PC-3 (cell line): ENCODE data around the gene ITGAV. TPM values are rescaled to one million over a fixed set of nuclear protein-coding genes. Genes with fewer than 3 reads are reported as not detected.

Experiments
- ATAC-seq: fragments of 200-7000 bp; cut with Tn5 transposase; 2 replicates; pipeline ENCODE4 v1.9.1; 2020; ENCODE audit warnings: mild to moderate bottlenecking, moderate library complexity
- BruUV-seq: library from RNA; stranded (reverse); fragments of 400-500 nt; replicated peaks from 2 replicates; lab custom pipeline; 2021; lab: Mats Ljungman, UMichigan
- CTCF ChIA-PET: fragments of 300-600 bp; sonication (Branson Sonifier 250); formaldehyde crosslinking; loops from one replicate; lab custom pipeline; 2022; ENCODE audit warnings: antibody characterized with exemption; lab: Charles Lee
- POLR2A ChIA-PET: fragments of 300-600 bp; sonication (Branson Sonifier 250); formaldehyde crosslinking; loops from one replicate; lab custom pipeline; 2022; ENCODE audit warnings: antibody characterized with exemption; ENCODE audit not compliant: unreplicated experiment; lab: Charles Lee
- DNase-seq: peaks from one replicate; pipeline ENCODE4 v3.0.0-alpha.2; 2015
- H2AFZ ChIP-seq: fragments of 300-600 bp; sonication (generic); 2 replicates; pipeline ENCODE4 v1.6.0; 2016; ENCODE audit warnings: antibody characterized with exemption, low read length
- H3F3A ChIP-seq: fragments of 300-600 bp; sonication (generic); one replicate; pipeline ENCODE4 v1.6.0; 2017; ENCODE audit warnings: antibody characterized with exemption, low read length, control low read depth, mild to moderate bottlenecking; ENCODE audit not compliant: unreplicated experiment
- H3K27ac ChIP-seq: fragments of 300-600 bp; sonication (generic); 2 replicates; pipeline ENCODE4 v1.5.1; 2016; ENCODE audit warnings: mild to moderate bottlenecking, low read length
- H3K27me3 ChIP-seq: fragments of 300-600 bp; sonication (generic); 2 replicates; pipeline ENCODE4 v1.6.1; 2016; ENCODE audit warnings: low read length, mixed read lengths
- H3K36me3 ChIP-seq: fragments of 300-600 bp; sonication (generic); 2 replicates; pipeline ENCODE4 v1.6.1; 2016; ENCODE audit warnings: low read depth, mixed run types, low read length, mixed read lengths
- H3K4me1 ChIP-seq: fragments of 300-600 bp; sonication (generic); 2 replicates; pipeline ENCODE4 v1.5.1; 2016; ENCODE audit warnings: low read length; ENCODE audit not compliant: insufficient read depth
- H3K4me2 ChIP-seq: fragments of 300-600 bp; sonication (generic); 2 replicates; pipeline ENCODE4 v1.6.0; 2016; ENCODE audit warnings: low read length
- H3K4me3 ChIP-seq: fragments of 300-600 bp; sonication (generic); 2 replicates; pipeline ENCODE4 v1.5.1; 2016; ENCODE audit warnings: mild to moderate bottlenecking, low read length, mixed read lengths
- H3K79me2 ChIP-seq: fragments of 300-600 bp; sonication (generic); 2 replicates; pipeline ENCODE4 v1.6.1; 2017; ENCODE audit warnings: low read length, mixed read lengths
- H3K9ac ChIP-seq: fragments of 300-600 bp; sonication (generic); 2 replicates; pipeline ENCODE4 v1.6.0; 2016; ENCODE audit warnings: mild to moderate bottlenecking, low read length
- H3K9me2 ChIP-seq: fragments of 300-600 bp; sonication (generic); replicated peaks from 2 replicates; pipeline ENCODE4 v1.6.1; 2016; ENCODE audit warnings: mixed run types, low read length, mixed read lengths
- H3K9me3 ChIP-seq: fragments of 300-600 bp; sonication (generic); 2 replicates; pipeline ENCODE4 v1.6.1; 2016; ENCODE audit warnings: low read length, mixed read lengths
- H4K20me1 ChIP-seq: fragments of 300-600 bp; sonication (generic); 2 replicates; pipeline ENCODE4 v1.6.1; 2016; ENCODE audit warnings: low read length, mixed read lengths
- CTCF ChIP-seq: fragments of 300-600 bp; sonication (generic); conservative IDR thresholded peaks from 2 replicates; pipeline ENCODE4 v1.5.1; 2017; ENCODE audit warnings: antibody characterized with exemption, low read depth, mild to moderate bottlenecking, low read length
- EZH2 ChIP-seq: fragments of 300-600 bp; sonication (generic); IDR thresholded peaks from one replicate; pipeline ENCODE4 v1.6.1; 2017; ENCODE audit warnings: antibody characterized with exemption, mild to moderate bottlenecking, low read length; ENCODE audit not compliant: unreplicated experiment
- EZH2phosphoT487 ChIP-seq: fragments of 300-600 bp; sonication (generic); IDR thresholded peaks from 2 replicates; pipeline ENCODE4 v1.6.1; 2018; ENCODE audit warnings: mild to moderate bottlenecking, antibody characterized with exemption, low read length, borderline replicate concordance
- intact Hi-C: fragments of 100-400 bp; cut with micrococcal nuclease; formaldehyde crosslinking; loops from 2 replicates; pipeline ENCODE4 v1.9.0; 2023
- total RNA-seq: library from RNA; depleted of rRNA; stranded (reverse); fragments of >200 nt; gene quantifications from 2 replicates; pipeline ENCODE4 v1.2.3, GENCODE V29; 2014

Gene ITGAV
- total RNA-seq, 1 experiment from 2014 or later = 23.5 TPM

DNA sequence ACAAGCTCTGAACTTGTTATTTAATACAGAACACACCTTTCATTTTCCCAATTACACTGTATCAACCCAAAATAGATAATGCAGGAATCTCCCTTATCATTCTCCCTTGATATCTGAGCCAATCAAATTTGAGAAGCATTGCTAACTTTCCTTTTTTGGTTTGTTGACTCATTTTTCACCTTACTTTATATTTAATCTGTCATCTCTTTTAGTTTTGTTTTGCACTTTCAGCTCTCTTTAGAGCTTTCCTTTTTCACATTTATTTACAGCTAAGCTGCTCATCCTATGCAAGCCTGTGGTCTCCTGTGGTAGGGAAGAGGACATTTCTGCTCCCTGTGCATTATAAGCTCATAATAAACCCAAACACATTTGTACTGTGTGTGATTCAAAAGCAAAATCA lies 50.1 kb downstream of the ITGAV start:
- POLR2A ChIA-PET = no interaction called here
- no peaks in the 10 kb centered on the region for H3K27me3 ChIP-seq
- BruUV-seq = no TSS peak

DNA sequence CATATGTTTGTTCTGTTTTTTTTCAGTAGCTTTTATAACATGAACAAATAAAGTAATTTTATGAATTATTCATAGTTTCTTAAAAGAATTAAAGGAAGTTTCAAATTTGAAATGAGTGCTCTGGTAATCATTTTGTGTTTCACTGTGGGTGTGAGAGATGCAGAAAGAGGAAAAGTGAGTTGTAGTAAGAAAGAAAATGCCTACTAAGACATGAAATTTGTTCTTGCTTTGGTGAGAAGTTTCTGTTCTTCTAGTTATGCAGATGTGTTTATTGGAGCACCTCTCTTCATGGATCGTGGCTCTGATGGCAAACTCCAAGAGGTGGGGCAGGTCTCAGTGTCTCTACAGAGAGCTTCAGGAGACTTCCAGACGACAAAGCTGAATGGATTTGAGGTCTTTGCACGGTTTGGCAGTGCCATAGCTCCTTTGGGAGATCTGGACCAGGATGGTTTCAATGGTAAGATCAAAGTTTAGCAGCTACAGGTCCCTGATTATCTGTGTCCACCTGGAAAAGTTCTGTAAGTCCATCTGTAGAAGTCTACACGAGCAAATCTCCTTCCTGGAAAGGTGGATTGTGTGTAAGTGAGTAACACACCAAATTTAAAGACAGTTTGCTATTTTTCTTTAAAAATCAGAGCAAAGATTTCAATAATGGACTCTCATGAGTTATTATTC lies 51.4 kb downstream of the ITGAV start:
- H4K20me1 ChIP-seq = no peaks in the 10 kb centered on the region
- H3K9ac ChIP-seq = no peak overlapping the region
- H3K4me3 ChIP-seq = no peak overlapping the region
- H3K4me1 ChIP-seq = peaks cover 4% of the 10 kb centered on the region; the same call in 1 of the 2 replicates
- H3K4me2 ChIP-seq = no peak overlapping the region
- no peaks in the 10 kb centered on the region for H3K9me3 ChIP-seq
- H2AFZ ChIP-seq = no peak overlapping the region
- BruUV-seq = no TSS peak
- ChIA-PET POLR2A (no interaction called here), CTCF (interaction anchor here (0.5 to 1.2 kb wide), 3 partner anchors 138 to 590 kb away, joined by 3 to 13 read pairs (median 6); no protein-coding TSS in a partner anchor)
- no peaks in the 10 kb centered on the region for H3K9me2 ChIP-seq
- DNase-seq = no peak
- no peak overlapping the region for H3K27ac ChIP-seq
- H3K36me3 ChIP-seq = peaks cover 9% of the 10 kb centered on the region; the same call in 1 of the 2 replicates
- ATAC-seq = peak; percentile 23
- intact Hi-C loops = loop anchor here (1.0 to 5.0 kb wide), 5 partner anchors 50 to 140 kb away; no protein-coding TSS in a partner anchor
- no peaks in the 10 kb centered on the region for H3K79me2 ChIP-seq
- no peaks in the 10 kb centered on the region for H3K27me3 ChIP-seq
- no peaks in the 10 kb centered on the region for H3F3A ChIP-seq
- TF ChIP-seq EZH2phosphoT487 (no peak), CTCF (no peak), EZH2 (no peak)

More for the DNA sequence above, 50.1 kb downstream of the ITGAV start:
- H3K4me3 ChIP-seq = no peak overlapping the region
- CTCF ChIA-PET = interaction anchor here (0.8 kb wide), 1 partner anchor 50 kb away, joined by 4 read pairs; the partner anchor contains the start of gene ITGAV
- no peak for ATAC-seq
- H2AFZ ChIP-seq = no peak overlapping the region
- DNase-seq = no peak
- no peak overlapping the region for H3K9ac ChIP-seq
- H3F3A ChIP-seq = no peaks in the 10 kb centered on the region
- intact Hi-C loops = loop anchor here (5.0 kb wide), 1 partner anchor 63 kb away; no protein-coding TSS in a partner anchor
- TF ChIP-seq EZH2phosphoT487 = no peak
- no peak for TF ChIP-seq CTCF
- TF ChIP-seq EZH2 = no peak
- no peak overlapping the region for H3K27ac ChIP-seq
- no peaks in the 10 kb centered on the region for H3K9me2 ChIP-seq
- peaks cover 4% of the 10 kb centered on the region; the same call in 1 of the 2 replicates for H3K4me1 ChIP-seq
- H3K79me2 ChIP-seq = no peaks in the 10 kb centered on the region
- no peaks in the 10 kb centered on the region for H3K9me3 ChIP-seq
- peaks cover 9% of the 10 kb centered on the region; the same call in 1 of the 2 replicates for H3K36me3 ChIP-seq
- no peak overlapping the region for H3K4me2 ChIP-seq
- H4K20me1 ChIP-seq = no peaks in the 10 kb centered on the region
